ENCODE results near the gene USP48.

Gene USP48

GRCh38 chr1:21669258-21670058 lies 113.5 kb downstream of the USP48 start, which contains the start of gene RAP1GAP:
TSS of gene RAP1GAP (minus strand) at chr1:21669357. CDS start at chr1:21620032, 49,325 bp downstream.
- H3K4me3 ChIP-seq (ENCODE audit: low read depth, low read length): 0 out of 2 replicates have a peak within 1 kb of the TSS, but pooled peaks have one; percentile 15
- DNase-seq (ENCODE audit: low read depth): no peak
- no peak for TF ChIP-seq CTCF (IDR thresholded peaks at IDR 0.05; ENCODE audit: control insufficient read depth, extremely low read depth, insufficient read depth)

- DNase-seq (ENCODE audit: low read depth): no peak
- H3K4me3 ChIP-seq (ENCODE audit: low read depth, low read length): 0 out of 2 replicates have a peak overlapping the region, but pooled peaks have one; percentile 15
- no peak for TF ChIP-seq CTCF (IDR thresholded peaks at IDR 0.05; ENCODE audit: control insufficient read depth, extremely low read depth, insufficient read depth)
Observed at GRCh38 chr1:21668951-21669257, 114.0 kb downstream of the USP48 start.

- DNase-seq (ENCODE audit: low read depth): no peak
- no peak for TF ChIP-seq CTCF (IDR thresholded peaks at IDR 0.05; ENCODE audit: control insufficient read depth, extremely low read depth, insufficient read depth)
- H3K4me3 ChIP-seq (ENCODE audit: low read depth, low read length): 0 out of 2 replicates have a peak overlapping the region, but pooled peaks have one; percentile 15
Observed at GRCh38 chr1:21668232-21668950, 114.6 kb downstream of the USP48 start.

GRCh38 chr1:21667348-21668231 lies 115.4 kb downstream of the USP48 start:
- TF ChIP-seq CTCF (IDR thresholded peaks at IDR 0.05; ENCODE audit: control insufficient read depth, extremely low read depth, insufficient read depth): no peak
- no peak for DNase-seq (ENCODE audit: low read depth)
- H3K4me3 ChIP-seq (ENCODE audit: low read depth, low read length): no peak overlapping the region

GRCh38 chr1:21666576-21667320 lies 116.2 kb downstream of the USP48 start:
- H3K4me3 ChIP-seq (ENCODE audit: low read depth, low read length): no peak overlapping the region
- no peak for TF ChIP-seq CTCF (IDR thresholded peaks at IDR 0.05; ENCODE audit: control insufficient read depth, extremely low read depth, insufficient read depth)
- DNase-seq (ENCODE audit: low read depth): no peak
